NCI-H1436 treated with DMSO at 0.1 percent for 48 hours (cell line): Measurements from ENCODE around the gene AFG1L.
"Not testable (repeated sequence)": the region's sequence is repeated elsewhere in the genome, so short reads cannot be mapped to it uniquely, and the experiment has no call there.

Source experiments
- DNase-seq: peaks from one replicate; lab custom pipeline; 2025; lab: John Stamatoyannopoulos, UW

AFG1L gene

DNA sequence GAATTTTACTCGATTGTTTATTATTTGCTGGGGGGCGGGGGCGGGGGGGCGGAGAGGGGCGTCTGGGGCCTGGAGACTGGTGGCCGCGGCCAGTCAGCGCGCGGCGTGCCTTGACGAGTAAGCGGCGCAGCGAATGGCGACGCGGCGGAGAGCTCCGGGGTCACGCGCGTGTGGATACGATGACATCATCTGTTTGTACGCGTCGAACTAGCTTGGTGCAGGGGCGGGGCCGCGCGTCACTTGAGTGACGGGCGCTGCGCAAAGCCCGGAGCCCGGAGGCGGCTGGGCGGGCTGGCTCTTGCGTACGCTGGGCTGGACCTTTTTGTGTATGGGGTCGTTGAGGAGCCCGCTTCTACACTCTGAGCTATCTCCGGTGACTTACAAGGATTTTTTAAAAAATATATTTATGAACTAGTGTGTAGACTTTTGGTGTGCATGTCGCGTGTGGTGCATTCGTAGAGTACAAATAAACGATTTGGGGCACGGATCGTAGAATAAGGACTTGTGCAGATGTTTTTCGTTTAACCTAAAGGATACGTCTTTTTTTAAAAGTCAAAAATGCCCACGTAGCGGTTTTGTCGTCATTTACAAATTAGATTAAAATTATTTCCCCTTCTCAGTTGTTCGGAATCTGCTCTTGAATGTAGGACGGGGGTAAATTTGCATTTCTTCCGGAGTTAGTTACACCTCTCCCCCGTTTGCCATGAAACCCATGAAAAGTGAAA, 263.7 kb downstream of the AFG1L start:
- DNase-seq: peak; percentile 79

DNA sequence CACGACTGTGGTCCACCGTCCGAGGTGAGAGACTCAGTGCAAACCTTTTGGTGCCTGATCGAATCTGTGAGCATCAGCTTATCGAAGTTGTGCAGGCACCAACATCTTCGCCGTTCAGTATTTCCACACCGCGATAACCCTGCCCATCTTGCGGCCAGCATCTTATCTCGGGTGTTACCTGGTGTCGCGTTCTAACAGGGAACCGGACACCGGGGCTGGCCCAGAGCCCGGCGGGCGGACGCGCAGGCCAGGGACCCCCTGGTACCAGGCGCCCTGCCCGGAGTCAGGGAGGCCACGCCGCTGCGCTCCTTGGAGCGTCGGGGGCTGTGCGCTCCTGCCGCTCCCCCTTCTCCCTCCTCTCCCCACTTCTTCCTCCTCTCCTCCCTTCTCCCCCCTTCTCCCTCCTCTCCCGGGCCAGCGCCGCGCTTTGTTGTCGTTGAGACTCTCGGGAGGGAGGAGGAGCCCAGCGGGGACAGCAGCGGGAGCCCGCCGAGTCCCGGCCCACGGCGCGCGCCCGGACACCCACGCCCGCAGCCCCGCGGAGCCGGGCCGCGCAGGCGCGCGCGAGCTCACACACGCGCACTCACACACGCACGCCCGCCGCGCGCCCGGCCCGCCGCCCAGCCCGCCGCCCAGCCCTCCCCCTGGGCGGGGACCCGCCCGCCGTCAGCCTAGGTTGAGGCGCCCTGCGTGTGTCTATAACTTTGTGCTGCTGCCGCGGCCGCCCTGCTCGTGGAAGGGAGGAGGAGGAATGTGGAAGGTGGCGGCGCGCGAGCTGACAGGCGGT, 264.4 kb downstream of the AFG1L start:
- DNase-seq: no peak

DNA sequence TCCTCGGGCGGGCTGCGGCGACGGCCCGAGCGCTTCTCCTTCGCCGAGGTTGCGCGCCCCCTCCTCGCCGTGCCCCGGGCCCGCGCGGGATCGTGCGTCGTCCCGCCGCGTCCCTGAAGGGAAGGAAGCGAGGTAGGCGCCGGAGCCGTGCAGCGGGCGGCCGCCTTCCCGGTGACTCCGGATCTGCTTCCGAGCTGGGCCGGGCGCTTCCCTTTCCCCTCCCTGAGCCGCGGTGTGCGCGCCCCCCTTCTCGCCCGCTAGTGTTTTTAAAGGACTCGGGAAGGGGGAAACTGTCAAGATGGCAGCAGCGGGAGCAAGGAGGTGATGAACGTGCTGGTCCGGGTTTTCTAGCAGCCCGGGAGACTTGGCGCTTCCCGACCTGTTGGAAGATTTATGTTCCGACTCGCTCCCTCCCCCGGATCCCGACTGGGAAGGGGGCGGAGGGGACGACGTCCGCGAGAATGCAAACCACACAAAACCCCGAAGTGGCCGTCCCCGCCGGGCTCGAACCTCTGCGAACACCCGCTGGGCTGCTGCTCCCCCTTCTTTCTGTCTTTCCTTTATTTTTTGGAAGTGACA, 265.1 kb downstream of the AFG1L start:
- DNase-seq: no peak

DNA sequence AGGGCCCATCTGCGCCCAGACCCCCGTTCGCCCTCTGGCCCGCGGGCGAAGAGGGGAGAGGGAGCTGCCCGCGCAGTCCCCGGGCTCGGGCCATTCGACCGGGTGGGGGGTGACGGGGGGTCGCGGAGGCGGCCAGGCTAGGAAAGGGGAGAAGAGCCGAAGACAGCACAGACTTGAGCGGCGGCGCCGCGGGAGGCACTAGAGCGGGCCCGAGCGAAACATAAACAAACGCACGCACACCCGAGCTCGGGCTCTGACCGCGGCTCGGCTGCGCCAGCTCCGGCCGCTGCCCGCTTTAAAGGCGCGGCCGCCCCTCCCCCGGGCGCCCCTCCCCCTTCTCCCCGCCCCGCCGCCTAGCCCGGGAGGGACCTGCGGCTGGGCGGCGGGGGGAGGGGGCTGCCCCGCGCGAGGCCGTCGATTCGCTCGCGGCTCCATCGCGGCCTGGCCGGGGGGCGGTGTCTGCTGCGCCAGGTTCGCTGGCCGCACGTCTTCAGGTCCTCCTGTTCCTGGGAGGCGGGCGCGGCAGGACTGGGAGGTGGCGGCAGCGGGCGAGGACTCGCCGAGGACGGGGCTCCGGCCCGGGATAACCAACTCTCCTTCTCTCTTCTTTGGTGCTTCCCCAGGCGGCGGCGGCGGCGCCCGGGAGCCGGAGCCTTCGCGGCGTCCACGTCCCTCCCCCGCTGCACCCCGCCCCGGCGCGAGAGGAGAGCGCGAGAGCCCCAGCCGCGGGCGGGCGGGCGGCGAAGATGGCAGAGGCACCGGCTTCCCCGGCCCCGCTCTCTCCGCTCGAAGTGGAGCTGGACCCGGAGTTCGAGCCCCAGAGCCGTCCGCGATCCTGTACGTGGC, 265.8 kb downstream of the AFG1L start, which contains the start of gene FOXO3:
Gene FOXO3, plus strand, starts transcription at position 455 of the 846 bp plus-strand sequence. Its CDS starts 292 bp downstream, at position 747.
- DNase-seq: no peak

DNA sequence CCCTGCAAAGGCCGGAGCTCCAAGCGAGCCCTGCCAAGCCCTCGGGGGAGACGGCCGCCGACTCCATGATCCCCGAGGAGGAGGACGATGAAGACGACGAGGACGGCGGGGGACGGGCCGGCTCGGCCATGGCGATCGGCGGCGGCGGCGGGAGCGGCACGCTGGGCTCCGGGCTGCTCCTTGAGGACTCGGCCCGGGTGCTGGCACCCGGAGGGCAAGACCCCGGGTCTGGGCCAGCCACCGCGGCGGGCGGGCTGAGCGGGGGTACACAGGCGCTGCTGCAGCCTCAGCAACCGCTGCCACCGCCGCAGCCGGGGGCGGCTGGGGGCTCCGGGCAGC, 266.4 kb downstream of the AFG1L start:
- DNase-seq: not testable (repeated sequence)

DNA sequence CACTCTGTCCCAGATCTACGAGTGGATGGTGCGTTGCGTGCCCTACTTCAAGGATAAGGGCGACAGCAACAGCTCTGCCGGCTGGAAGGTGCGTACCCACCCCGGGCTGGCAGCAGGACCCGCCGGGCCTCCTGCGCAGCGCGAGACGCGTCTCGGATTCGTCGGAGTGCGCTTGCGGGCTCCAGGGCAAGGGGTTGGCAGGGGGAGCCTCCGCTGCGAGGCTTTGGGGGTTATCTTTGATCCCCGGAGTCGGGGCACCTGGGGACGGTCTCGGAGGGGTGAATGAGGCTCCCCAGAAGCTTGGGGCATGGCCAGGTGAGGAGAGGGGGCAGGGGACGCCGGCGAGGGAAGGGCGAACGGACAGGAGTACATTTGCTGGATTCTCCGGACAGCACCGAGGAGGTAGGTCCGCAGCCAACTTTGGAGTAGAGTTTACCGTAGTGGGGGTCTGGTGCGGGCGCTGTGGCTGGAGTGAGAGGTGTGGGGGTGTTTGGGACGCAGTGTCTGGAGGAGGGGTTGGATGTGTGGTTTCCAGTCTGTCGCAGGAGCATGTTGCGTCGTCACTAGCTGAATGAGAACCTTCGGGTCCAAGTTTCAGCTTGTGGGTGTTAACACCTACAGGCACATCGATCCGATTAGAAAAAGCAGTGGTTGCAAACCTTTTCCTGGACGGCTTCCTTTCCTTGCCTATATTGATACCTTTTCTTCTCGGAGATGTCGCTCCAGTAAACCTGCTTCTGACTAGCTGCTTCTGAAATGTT, 267.1 kb downstream of the AFG1L start:
- DNase-seq: no peak

DNA sequence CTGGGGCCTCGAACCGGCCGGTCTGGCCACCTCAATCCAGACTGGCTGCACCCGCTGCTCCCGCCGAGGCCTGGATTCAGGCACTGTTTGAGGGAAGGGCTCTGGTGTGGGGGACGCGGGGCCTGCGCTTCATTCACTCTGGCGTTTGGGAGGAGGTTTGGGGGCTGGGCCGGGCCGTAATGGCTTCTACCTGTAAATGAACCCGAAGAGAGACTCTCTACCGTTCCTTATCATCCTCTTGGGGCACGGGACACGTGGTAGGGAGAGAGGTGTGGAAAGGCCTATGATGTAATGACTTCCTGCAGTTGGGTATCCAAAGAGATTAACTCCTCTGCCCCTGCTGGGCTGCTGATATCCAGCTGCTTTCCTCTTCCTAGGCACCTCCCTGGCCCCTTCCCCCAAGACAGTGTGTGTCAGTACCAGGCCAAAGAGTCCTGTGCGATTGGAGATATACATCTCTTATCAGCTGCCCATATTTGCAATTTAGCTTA, 267.7 kb downstream of the AFG1L start:
- DNase-seq: peak; percentile 39

DNA sequence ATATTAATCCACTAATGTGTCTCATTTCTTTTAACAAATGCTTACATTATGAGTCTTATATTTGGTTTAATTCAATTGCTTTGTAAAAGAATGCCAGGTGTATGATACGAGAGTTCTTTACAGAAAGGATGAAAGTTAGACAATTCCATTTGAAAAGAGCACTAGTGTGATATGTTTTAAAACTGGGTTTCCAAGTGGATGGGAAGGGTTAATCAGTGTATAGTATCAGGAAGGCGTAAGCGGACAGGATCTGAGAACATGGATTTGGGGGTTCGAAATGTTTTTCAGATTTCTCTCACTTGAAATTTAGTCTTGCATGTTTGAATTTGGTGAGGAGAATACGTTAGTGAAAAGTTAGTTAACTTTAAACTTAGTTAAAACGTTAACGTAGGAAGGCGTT, 268.4 kb downstream of the AFG1L start:
- no peak for DNase-seq

DNA sequence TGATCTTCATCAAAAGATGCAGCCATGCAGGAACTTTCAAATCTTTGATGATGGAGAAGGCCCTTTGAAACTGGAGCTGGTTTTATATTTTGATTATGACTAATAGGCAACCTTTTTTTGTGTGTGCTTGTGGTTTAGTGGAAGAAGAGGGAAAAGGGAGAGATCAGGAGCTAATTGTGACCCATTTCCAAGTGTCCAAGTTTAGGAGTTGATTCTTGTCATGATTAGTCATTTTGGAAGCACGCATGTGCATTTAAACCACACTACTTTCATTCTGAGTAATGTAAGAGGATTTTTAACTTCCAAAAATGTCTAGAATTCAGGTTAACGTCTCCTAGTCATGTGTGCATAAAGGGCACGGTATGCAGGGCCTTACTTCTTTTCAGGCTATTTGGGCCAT, 269.3 kb downstream of the AFG1L start:
- no peak for DNase-seq

DNA sequence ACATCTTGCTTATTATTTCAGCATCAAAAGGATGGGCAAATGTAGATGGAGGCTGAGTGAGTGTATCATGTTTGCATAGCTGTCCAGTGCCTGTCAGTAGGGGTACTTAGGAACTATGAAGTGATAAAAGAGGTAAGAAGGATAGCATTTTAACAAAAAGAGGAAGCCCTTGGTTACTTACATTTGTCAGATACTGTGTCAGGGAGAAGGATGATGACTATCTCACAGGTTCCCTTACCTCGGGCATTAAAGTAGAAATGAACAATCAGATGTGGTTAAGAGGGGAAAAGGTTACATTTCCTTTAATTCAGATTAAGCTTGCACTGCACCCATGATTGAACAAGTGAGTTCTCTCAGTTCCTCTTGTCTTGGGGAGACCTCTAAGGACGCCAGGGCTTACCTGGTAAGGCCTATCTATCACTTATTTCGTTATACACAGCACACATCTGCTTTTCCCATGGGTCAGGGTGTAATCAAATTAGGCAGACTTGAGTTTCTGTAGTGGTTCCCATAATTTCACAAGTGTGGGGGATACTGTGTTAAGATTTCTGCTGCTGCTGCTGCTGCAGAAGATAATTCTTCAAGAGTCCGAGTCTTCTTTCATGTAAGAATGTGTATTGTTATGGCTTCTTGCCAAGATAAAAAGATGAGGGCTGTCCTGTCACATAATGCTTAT, 270.4 kb downstream of the AFG1L start:
- no peak for DNase-seq

DNA sequence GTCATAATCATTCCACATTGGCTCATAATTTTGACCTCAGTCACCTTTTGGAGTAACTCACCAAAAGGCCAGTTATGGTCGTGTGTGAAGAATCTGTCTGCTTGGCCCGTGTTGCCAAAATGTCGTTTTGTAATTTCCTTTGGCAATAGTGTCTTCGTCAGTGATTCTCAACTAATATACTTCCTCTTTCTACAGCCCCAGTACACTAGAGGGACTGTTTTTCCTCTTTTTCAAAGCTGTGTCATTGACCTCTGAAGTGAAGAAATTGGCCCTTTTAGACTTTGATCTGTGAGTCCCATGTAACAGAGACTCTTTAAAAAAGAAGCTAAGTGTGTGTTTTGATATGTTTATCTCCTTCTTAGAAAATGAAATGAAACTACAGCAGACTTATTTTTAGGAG, 271.0 kb downstream of the AFG1L start:
- DNase-seq: no peak

DNA sequence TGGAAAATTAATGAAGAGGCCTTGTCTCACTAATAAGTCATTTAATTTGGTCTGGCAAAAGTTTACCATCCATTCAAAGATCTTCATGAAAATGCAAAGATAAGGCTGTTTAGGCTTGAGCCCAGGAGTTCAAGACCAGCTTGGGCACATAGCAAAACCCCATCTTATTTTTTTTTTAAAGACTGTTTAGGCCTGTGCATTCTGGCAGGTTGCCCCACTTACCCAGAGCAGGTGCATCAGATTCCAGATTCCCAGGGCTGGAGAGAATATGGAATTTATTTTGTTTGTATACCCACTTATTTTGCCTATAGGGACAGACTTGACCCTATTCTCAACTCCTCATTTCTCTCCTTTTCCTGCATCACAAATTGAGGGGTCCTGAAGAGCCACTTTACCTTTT, 271.6 kb downstream of the AFG1L start:
- DNase-seq: no peak

DNA sequence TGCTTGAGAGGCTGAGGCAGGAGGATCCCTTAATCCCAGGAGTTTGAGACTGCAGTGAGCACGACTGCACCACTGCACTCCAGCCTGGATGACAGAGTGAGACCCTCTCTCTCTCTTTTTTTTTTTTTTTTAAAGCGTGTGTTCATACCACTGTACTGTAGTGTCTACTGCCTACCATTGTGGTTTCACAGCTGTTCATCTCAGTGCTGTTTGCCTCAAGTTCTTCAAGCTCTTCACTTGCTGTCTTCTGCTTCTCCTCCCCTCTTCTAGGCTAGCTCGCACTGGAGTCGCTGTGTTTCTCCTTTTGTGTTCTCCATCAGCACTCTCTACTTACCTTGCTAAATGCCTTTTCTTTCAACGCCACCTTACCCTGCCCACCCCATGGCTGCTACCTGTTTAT, 273.2 kb downstream of the AFG1L start:
- DNase-seq: no peak

DNA sequence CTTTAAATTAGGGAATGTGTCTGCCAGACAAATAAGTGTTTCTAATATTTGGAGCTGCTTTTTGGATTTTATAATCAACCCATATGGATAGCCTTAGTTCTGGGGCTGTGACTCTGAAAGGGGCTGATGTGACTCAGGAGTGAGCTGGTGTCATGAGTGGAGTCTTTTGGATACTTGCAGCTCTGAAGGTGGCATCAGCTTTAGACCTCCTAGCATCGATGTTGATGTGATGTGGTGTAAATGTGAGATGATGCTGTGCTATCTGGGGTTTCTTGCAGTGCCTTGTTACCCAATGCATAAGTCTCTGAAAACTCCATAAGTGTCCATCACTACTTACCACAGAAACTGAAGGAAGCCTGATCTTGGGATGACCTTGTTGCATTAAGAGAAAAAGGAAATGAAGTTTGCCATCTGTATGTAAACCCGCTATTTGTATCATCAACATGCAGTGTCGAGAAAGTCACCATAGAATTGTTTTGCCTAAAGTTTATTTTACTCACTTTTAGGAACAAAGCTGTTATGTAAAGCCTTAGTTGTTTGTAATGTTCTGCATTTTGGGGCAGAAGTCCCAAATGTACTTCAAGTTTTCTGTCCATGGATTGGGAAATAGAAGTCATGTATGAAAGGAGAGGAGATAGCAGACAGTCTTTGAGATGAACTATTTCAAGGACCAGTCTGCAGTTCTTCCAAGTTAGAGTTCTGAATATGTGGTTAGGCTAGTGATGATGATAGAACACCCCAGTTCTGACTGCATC, 273.9 kb downstream of the AFG1L start:
- no peak for DNase-seq

DNA sequence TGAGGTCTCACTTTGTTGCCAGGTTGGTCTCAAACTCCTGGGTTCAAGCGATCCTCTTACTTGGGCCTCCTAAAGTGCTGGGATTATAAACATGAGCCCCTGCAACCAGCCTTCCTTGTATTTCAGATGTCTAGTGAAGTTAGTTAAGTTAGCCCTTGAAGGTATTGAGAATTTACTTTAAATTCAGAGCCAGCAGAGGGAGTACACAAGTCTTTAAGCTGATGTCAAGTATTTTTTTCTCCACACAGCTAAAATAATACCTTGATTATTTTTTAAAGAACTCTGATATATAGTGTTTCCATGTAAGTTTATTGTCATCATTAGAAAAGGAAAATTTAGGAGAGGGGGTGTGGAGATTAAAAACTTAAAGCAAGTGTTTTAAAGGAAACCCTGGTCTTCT, 275.7 kb downstream of the AFG1L start:
- DNase-seq: no peak

DNA sequence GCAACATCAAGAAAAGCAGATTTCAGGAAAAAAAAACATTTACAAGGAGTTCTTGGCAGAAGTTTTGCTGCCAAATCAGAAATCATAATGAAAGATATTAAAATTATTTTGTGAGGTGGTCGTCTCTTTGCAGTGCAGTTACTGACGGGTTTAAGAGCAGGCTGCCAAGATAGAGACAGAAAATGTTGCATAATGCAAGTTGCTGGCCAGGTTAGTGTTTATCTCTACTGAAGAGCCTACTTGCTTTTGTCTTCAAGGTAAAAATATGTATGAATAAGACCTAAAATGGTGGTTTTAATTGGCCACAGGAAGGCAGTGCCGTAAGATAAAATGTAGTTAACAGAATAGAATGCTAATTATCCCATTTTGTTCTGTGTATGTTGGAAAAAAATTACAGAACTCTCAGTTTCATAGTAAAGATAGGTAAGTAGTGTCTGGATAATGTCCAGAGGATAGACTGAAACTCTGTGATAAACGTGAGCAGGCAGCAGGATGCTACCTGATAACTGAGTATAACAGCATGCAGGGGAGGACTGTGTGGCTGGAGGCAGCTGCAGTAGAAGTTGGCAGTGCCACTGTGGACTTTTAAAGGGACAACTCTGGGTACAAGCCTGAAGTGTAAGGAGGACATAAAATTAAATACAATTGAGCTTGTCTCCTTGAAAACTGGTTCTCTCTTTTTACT, 279.7 kb downstream of the AFG1L start:
- no peak for DNase-seq
